ENCODE measurements around the gene FOXP1. TPM values are rescaled to one million over a fixed set of nuclear protein-coding genes. Genes with fewer than 3 reads are reported as not detected.

The FOXP1 gene
- polyA plus RNA-seq, 1 donor (not counting 4 experiments of a cell fraction or from before 2014, with no cell fraction given): 14.6 TPM

DNA sequence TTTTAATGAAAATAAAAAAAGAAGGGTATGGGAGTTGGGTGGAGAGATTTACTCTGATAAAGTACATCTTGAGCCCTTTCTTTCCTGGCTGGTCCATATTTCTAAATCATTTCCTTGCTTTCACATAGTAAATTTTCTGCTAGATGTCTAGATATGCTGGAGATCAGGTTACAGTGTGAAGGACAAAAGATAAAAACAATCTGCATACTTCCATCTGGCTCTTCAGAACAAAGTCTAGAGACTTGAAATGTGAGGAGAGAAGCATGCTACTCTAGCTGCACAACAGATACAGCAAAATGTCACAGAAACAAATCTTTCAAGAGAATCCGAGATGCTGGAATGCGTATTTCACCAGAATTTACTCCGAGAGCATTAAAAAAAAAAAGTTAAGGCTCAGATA, 42.2 kb downstream of the FOXP1 start:
- TF ChIP-seq, protein P1, sequence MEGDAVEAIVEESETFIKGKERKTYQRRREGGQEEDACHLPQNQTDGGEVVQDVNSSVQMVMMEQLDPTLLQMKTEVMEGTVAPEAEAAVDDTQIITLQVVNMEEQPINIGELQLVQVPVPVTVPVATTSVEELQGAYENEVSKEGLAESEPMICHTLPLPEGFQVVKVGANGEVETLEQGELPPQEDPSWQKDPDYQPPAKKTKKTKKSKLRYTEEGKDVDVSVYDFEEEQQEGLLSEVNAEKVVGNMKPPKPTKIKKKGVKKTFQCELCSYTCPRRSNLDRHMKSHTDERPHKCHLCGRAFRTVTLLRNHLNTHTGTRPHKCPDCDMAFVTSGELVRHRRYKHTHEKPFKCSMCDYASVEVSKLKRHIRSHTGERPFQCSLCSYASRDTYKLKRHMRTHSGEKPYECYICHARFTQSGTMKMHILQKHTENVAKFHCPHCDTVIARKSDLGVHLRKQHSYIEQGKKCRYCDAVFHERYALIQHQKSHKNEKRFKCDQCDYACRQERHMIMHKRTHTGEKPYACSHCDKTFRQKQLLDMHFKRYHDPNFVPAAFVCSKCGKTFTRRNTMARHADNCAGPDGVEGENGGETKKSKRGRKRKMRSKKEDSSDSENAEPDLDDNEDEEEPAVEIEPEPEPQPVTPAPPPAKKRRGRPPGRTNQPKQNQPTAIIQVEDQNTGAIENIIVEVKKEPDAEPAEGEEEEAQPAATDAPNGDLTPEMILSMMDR (optimal IDR thresholded peaks at IDR 0.05 in 1 of 3, IDR thresholded peaks at IDR 0.05 in 1 of 3, conservative IDR thresholded peaks at IDR 0.05 in 1 of 3; ENCODE audit: extremely low read depth in 1 of 3, insufficient read depth in 2 of 3, low read length in 3 of 3): no peak
- Histone ChIP-seq H3K27me3 (ENCODE audit: control insufficient read depth, extremely low read depth, insufficient read depth, low read length) (no peaks in the 10 kb centered on the region), H4K20me1 (ENCODE audit: control insufficient read depth, extremely low read depth, insufficient read depth, low read length) (no peaks in the 10 kb centered on the region), H3K9me3 (ENCODE audit: control insufficient read depth, low read depth, low read length) (no peaks in the 10 kb centered on the region), H2AFZ (ENCODE audit: control insufficient read depth, low read length) (no peak overlapping the region), H3K9me1 (ENCODE audit: control insufficient read depth, extremely low read depth, insufficient read depth, low read length) (no peaks in the 10 kb centered on the region), H3K27ac (ENCODE audit: control insufficient read depth, insufficient read depth, low read length) (no peak overlapping the region), H3K9ac (ENCODE audit: control insufficient read depth, extremely low read depth, insufficient read depth, low read length) (no peak overlapping the region), H3K4me1 (ENCODE audit: control insufficient read depth, extremely low read depth, insufficient read depth, low read length) (peaks cover 26% of the 10 kb centered on the region), H3K4me2 (ENCODE audit: control insufficient read depth, extremely low read depth, insufficient read depth, low read depth, low read length) (no peak overlapping the region), H3K79me2 (ENCODE audit: control insufficient read depth, insufficient read depth, low read length) (no peaks in the 10 kb centered on the region), H3K36me3 (ENCODE audit: control insufficient read depth in 2 of 2, extremely low read depth in 1 of 2, insufficient read depth in 2 of 2, low read length in 2 of 2) (no peaks in the 10 kb centered on the region), H3K4me3 (ENCODE audit: control insufficient read depth in 2 of 3, extremely low read depth in 1 of 3, insufficient read depth in 2 of 3, low read depth in 1 of 3, low read length in 3 of 3) (no peak overlapping the region)
- FAIRE-seq (peak; percentile 5), DNase-seq (ENCODE audit: low read depth, low spot score) (no peak)
- dilution Hi-C loops (cut with MboI; ENCODE audit: extremely low pct_ligation_motif_present, low sequenced_read_pairs): no loop called here

DNA sequence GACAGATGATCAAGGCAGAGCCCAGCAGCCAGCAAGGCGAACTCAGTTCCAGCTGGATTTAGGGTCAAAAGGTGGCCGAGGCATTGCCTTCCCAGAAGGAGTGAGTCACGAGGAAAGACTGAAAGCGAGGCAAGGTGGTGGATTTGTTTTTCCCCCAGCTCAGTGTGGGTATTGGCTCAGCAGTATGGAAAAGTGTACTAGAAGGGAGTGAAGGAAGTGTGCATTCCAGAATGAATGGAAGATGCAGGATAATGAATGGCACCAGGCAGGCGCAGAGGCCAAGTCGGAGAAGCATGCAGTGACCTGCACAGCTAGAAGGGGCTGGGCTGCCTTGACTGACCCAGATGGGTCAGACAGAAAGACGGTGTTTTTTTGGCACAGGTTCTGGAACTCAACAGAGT, 46.3 kb downstream of the FOXP1 start:
- Histone ChIP-seq H2AFZ (ENCODE audit: control insufficient read depth, low read length) (peak overlapping the region; percentile 2), H3K4me1 (ENCODE audit: control insufficient read depth, extremely low read depth, insufficient read depth, low read length) (peaks cover 41% of the 10 kb centered on the region), H3K9me1 (ENCODE audit: control insufficient read depth, extremely low read depth, insufficient read depth, low read length) (no peaks in the 10 kb centered on the region), H3K9me3 (ENCODE audit: control insufficient read depth, low read depth, low read length) (no peaks in the 10 kb centered on the region), H3K27me3 (ENCODE audit: control insufficient read depth, extremely low read depth, insufficient read depth, low read length) (no peaks in the 10 kb centered on the region), H3K4me2 (ENCODE audit: control insufficient read depth, extremely low read depth, insufficient read depth, low read depth, low read length) (peak overlapping the region; percentile 55), H3K9ac (ENCODE audit: control insufficient read depth, extremely low read depth, insufficient read depth, low read length) (no peak overlapping the region), H3K36me3 (ENCODE audit: control insufficient read depth in 2 of 2, extremely low read depth in 1 of 2, insufficient read depth in 2 of 2, low read length in 2 of 2) (no peaks in the 10 kb centered on the region), H3K79me2 (ENCODE audit: control insufficient read depth, insufficient read depth, low read length) (no peaks in the 10 kb centered on the region), H3K27ac (ENCODE audit: control insufficient read depth, insufficient read depth, low read length) (peak overlapping the region; percentile 23), H4K20me1 (ENCODE audit: control insufficient read depth, extremely low read depth, insufficient read depth, low read length) (no peaks in the 10 kb centered on the region), H3K4me3 (ENCODE audit: control insufficient read depth in 2 of 3, extremely low read depth in 1 of 3, insufficient read depth in 2 of 3, low read depth in 1 of 3, low read length in 3 of 3) (peak overlapping the region in 1 of 3 experiments; percentile 1)
- FAIRE-seq (peak; percentile 87), DNase-seq (ENCODE audit: low read depth, low spot score) (no peak)
- TF ChIP-seq, protein P1 (optimal IDR thresholded peaks at IDR 0.05 in 1 of 3, IDR thresholded peaks at IDR 0.05 in 1 of 3, conservative IDR thresholded peaks at IDR 0.05 in 1 of 3; ENCODE audit: extremely low read depth in 1 of 3, insufficient read depth in 2 of 3, low read length in 3 of 3): no peak
- TF ChIP-seq EZH2 (IDR thresholded peaks at IDR 0.05; ENCODE audit: low read length): no peak
- dilution Hi-C loops (cut with MboI; ENCODE audit: extremely low pct_ligation_motif_present, low sequenced_read_pairs): no loop called here

Data from keratinocyte (primary cell).